ENCODE measurements around the gene GTF2A2.
"Not testable (repeated sequence)": the region's sequence is repeated elsewhere in the genome, so short reads cannot be mapped to it uniquely, and the experiment has no call there.

GTF2A2 gene

GRCh38 chr15:59674361-59674877, 17.1 kb upstream of the GTF2A2 start:
- DNase-seq (ENCODE audit: low spot score) (no peak), FAIRE-seq (no peak)

GRCh38 chr15:59668556-59668955, 11.2 kb upstream of the GTF2A2 start:
- FAIRE-seq, result no peak
- DNase-seq (ENCODE audit: low spot score), result no peak

- FAIRE-seq, result no peak
- no peak for DNase-seq (ENCODE audit: low spot score)
These were observed 4.9 kb upstream of the GTF2A2 start for GRCh38 chr15:59662260-59662659.

- FAIRE-seq (no peak), DNase-seq (ENCODE audit: low spot score) (no peak)
These were observed 2.1 kb upstream of the GTF2A2 start for GRCh38 chr15:59659366-59659765.

GRCh38 chr15:59657635-59658125, 365 bp upstream of the GTF2A2 start:
- no peak for FAIRE-seq

GRCh38 chr15:59654046-59654445, 3.3 kb downstream of the GTF2A2 start:
- DNase-seq (ENCODE audit: low spot score), result no peak
- no peak for FAIRE-seq

More at GRCh38 chr15:59657635-59658125, 365 bp upstream of the GTF2A2 start:
- no peak for DNase-seq (ENCODE audit: low spot score)

- DNase-seq (ENCODE audit: low spot score) (no peak), FAIRE-seq (no peak)
These were observed 7.7 kb downstream of the GTF2A2 start for GRCh38 chr15:59649603-59650002.

- FAIRE-seq, result no peak
- no peak for DNase-seq (ENCODE audit: low spot score)
These were observed 10.2 kb downstream of the GTF2A2 start for GRCh38 chr15:59647085-59647484.

- FAIRE-seq (no peak), DNase-seq (ENCODE audit: low spot score) (no peak)
These were observed 11.0 kb downstream of the GTF2A2 start for GRCh38 chr15:59646277-59646676.

GRCh38 chr15:59645812-59646211, 11.5 kb downstream of the GTF2A2 start:
- not testable (repeated sequence) for FAIRE-seq; DNase-seq (ENCODE audit: low spot score)

- FAIRE-seq (no peak), DNase-seq (ENCODE audit: low spot score) (no peak)
These were observed 12.6 kb downstream of the GTF2A2 start for GRCh38 chr15:59644756-59645155.

GRCh38 chr15:59642351-59642750, 15.0 kb downstream of the GTF2A2 start:
- FAIRE-seq (no peak), DNase-seq (ENCODE audit: low spot score) (no peak)

GRCh38 chr15:59637507-59637906, 19.8 kb downstream of the GTF2A2 start:
- not testable (repeated sequence) for DNase-seq (ENCODE audit: low spot score); FAIRE-seq

- DNase-seq (ENCODE audit: low spot score) (no peak), FAIRE-seq (no peak)
These were observed 21.1 kb downstream of the GTF2A2 start for GRCh38 chr15:59636184-59636583.

GRCh38 chr15:59632714-59633113, 24.6 kb downstream of the GTF2A2 start:
- DNase-seq (ENCODE audit: low spot score) (peak; percentile 10), FAIRE-seq (no peak)

- no peak for FAIRE-seq
- DNase-seq (ENCODE audit: low spot score), result peak; percentile 61
These were observed 35.0 kb downstream of the GTF2A2 start for GRCh38 chr15:59622289-59622688.

- FAIRE-seq, result no peak
- DNase-seq (ENCODE audit: low spot score), result no peak
These were observed 38.9 kb downstream of the GTF2A2 start for GRCh38 chr15:59618406-59618805.

GRCh38 chr15:59616379-59616778, 40.9 kb downstream of the GTF2A2 start:
- DNase-seq (ENCODE audit: low spot score) (no peak), FAIRE-seq (no peak)

- no peak for FAIRE-seq
These were observed 41.7 kb downstream of the GTF2A2 start for GRCh38 chr15:59615661-59616060.

GRCh38 chr15:59614153-59614552, 43.2 kb downstream of the GTF2A2 start:
- DNase-seq (ENCODE audit: low spot score) (no peak), FAIRE-seq (no peak)

More at GRCh38 chr15:59615661-59616060, 41.7 kb downstream of the GTF2A2 start:
- no peak for DNase-seq (ENCODE audit: low spot score)

- DNase-seq (ENCODE audit: low spot score) (peak; percentile 95), FAIRE-seq (peak; percentile 96)
These were observed 45.7 kb downstream of the GTF2A2 start, which contains the start of gene GCNT3 for GRCh38 chr15:59611276-59612260. TSS of gene GCNT3 (plus strand) at chr15:59611783. CDS start at chr15:59618239, 6,456 bp downstream.
